KMS-11 (cell line): ENCODE data around the gene SPRYD3.

ENCODE experiments used
- H2AFZ ChIP-seq: fragments of 200-600 bp; sonication (generic); 2 replicates; pipeline ENCODE4 v1.6.1; 2016; ENCODE audit warnings: antibody characterized with exemption, mixed run types, low read depth
- H3K27ac ChIP-seq: fragments of 200-600 bp; sonication (generic); 2 replicates; pipeline ENCODE4 v1.6.1; 2016; ENCODE audit warnings: mild to moderate bottlenecking, mixed run types
- H3K27me3 ChIP-seq: fragments of 200-600 bp; sonication (generic); 2 replicates; pipeline ENCODE4 v1.6.1; 2017; ENCODE audit warnings: mild to moderate bottlenecking, low read depth, mixed run types, moderate library complexity; ENCODE audit not compliant: insufficient read depth
- H3K36me3 ChIP-seq: fragments of 200-600 bp; sonication (generic); 2 replicates; pipeline ENCODE4 v1.6.1; 2017; ENCODE audit warnings: mild to moderate bottlenecking, mixed run types; ENCODE audit not compliant: insufficient read depth
- H3K4me1 ChIP-seq: fragments of 200-600 bp; sonication (generic); 2 replicates; pipeline ENCODE4 v1.6.1; 2016; ENCODE audit warnings: mild to moderate bottlenecking, low read depth, mixed run types; ENCODE audit not compliant: poor library complexity, severe bottlenecking
- H3K4me2 ChIP-seq: fragments of 200-600 bp; sonication (generic); 2 replicates; pipeline ENCODE4 v1.7.0; 2016; ENCODE audit warnings: mild to moderate bottlenecking, mixed run types
- H3K4me3 ChIP-seq: fragments of 200-600 bp; sonication (generic); IDR thresholded peaks from 2 replicates; pipeline ENCODE4 v1.6.1; 2017; ENCODE audit warnings: low read depth, low read length, mixed read lengths; ENCODE audit not compliant: insufficient read depth
- H3K79me2 ChIP-seq: fragments of 200-600 bp; sonication (generic); 2 replicates; pipeline ENCODE4 v1.6.1; 2016; ENCODE audit warnings: low read depth, mixed run types; ENCODE audit not compliant: insufficient read depth
- H3K9ac ChIP-seq: fragments of 200-600 bp; sonication (generic); 2 replicates; pipeline ENCODE4 v1.6.1; 2016; ENCODE audit warnings: mild to moderate bottlenecking, mixed run types
- H4K20me1 ChIP-seq: fragments of 200-600 bp; sonication (generic); 2 replicates; pipeline ENCODE4 v1.6.1; 2016; ENCODE audit warnings: mild to moderate bottlenecking, mixed run types; ENCODE audit not compliant: insufficient read depth
- TF ChIP-seq, protein P1 (sequence below): fragments of 200-600 bp; sonication (generic); conservative IDR thresholded peaks from 2 replicates; pipeline ENCODE4 v1.6.1; 2017; ENCODE audit warnings: low read depth, mild to moderate bottlenecking, antibody characterized with exemption, low read length, moderate library complexity, mixed read lengths

The SPRYD3 gene

DNA sequence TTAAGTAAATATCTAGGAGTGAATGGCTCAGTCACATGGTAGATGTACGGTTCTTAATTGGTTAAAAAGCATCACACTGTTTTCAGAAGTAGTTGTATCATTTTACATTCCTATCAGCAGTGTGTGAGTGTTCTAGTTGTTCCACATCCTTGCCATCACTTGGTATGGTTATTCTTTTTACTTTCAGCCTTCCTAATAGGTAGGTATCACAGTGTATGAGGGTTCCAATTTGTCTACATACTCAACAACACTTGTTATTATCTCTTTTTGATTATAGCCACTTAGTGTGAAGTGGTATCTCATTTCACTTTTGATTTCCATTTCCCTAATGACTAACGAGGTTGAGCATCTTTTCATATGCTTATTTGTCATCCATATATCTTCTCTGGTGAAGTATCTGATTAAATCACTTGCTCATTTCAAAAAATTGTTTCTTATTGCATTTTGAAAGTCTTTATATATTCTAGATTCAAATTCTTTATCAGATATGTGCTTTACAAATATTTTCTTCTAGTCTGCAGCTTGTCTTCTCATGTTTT is 3.5 kb upstream of the SPRYD3 start:
- TF ChIP-seq, protein P1, sequence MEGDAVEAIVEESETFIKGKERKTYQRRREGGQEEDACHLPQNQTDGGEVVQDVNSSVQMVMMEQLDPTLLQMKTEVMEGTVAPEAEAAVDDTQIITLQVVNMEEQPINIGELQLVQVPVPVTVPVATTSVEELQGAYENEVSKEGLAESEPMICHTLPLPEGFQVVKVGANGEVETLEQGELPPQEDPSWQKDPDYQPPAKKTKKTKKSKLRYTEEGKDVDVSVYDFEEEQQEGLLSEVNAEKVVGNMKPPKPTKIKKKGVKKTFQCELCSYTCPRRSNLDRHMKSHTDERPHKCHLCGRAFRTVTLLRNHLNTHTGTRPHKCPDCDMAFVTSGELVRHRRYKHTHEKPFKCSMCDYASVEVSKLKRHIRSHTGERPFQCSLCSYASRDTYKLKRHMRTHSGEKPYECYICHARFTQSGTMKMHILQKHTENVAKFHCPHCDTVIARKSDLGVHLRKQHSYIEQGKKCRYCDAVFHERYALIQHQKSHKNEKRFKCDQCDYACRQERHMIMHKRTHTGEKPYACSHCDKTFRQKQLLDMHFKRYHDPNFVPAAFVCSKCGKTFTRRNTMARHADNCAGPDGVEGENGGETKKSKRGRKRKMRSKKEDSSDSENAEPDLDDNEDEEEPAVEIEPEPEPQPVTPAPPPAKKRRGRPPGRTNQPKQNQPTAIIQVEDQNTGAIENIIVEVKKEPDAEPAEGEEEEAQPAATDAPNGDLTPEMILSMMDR = no peak

DNA sequence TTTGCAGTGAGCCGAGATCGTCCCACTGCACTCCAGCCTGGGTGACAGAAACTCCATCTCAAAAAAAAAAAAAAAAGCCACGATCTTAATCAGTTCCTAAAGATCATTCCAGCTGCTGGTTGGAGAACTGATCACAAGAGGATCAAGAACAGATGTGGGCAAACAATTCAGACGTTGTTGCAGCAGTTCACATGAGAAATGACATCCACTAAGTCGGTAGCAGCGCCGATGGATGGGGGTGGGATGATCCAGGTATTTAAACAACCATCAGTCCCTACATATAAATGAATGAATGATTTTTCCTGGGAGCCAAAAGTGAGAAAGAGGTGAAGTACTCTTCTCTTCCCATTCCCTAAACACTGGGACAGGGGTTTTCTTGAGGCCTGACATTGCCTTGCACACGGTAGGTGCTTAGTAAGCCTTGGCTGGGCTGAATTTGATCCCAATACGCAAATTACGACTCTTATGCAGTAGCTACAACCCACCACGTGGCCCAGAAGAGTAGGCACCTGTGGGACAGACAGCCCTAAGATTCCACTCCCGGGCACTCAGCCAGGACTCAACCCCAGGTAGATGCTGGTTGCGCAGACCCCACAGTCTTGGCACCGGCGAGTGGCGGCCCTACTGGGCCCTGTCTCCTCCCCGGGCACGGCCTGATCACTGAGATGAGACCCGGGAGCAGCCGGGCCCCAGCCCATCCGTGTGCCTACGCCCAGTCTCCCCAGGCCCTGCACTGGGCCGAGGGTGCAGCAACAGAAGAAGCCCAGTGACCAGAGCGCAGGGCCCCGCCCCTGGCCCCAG is 565 bp downstream of the SPRYD3 start:
- Histone ChIP-seq H3K27ac (peak overlapping the region; percentile 56), H3K4me1 (peaks cover 9% of the 10 kb centered on the region), H3K36me3 (peaks cover 7% of the 10 kb centered on the region; the same call in 1 of the 2 replicates), H3K4me3 (no peak overlapping the region), H2AFZ (peak overlapping the region; percentile 96), H3K9ac (peak overlapping the region; percentile 65; the same call in 1 of the 2 replicates), H3K79me2 (peaks cover 9% of the 10 kb centered on the region; the same call in 1 of the 2 replicates), H3K4me2 (peak overlapping the region; percentile 78), H4K20me1 (no peaks in the 10 kb centered on the region), H3K27me3 (no peaks in the 10 kb centered on the region)
- TF ChIP-seq, protein P1 = 0 out of 2 replicates have a peak, but pooled peaks have one; percentile 9

More for the DNA sequence above, 3.5 kb upstream of the SPRYD3 start:
- Histone ChIP-seq H3K4me3 (no peak overlapping the region), H3K27ac (no peak overlapping the region), H3K4me1 (peaks cover 9% of the 10 kb centered on the region), H4K20me1 (no peaks in the 10 kb centered on the region), H3K27me3 (no peaks in the 10 kb centered on the region), H2AFZ (no peak overlapping the region), H3K79me2 (peaks cover 5% of the 10 kb centered on the region; the same call in 1 of the 2 replicates), H3K4me2 (no peak overlapping the region), H3K9ac (no peak overlapping the region), H3K36me3 (no peaks in the 10 kb centered on the region)

GRCh38 chr12:53077030-53077429 is 2.2 kb downstream of the SPRYD3 start:
- peaks cover 7% of the 10 kb centered on the region; the same call in 1 of the 2 replicates for H3K36me3 ChIP-seq
- no peak overlapping the region for H3K9ac ChIP-seq
- peaks cover 9% of the 10 kb centered on the region for H3K4me1 ChIP-seq
- TF ChIP-seq, protein P1 = no peak
- no peak overlapping the region for H3K4me2 ChIP-seq
- H3K79me2 ChIP-seq = peaks cover 9% of the 10 kb centered on the region; the same call in 1 of the 2 replicates
- H3K27ac ChIP-seq = no peak overlapping the region
- no peaks in the 10 kb centered on the region for H3K27me3 ChIP-seq
- no peak overlapping the region for H2AFZ ChIP-seq
- H3K4me3 ChIP-seq = no peak overlapping the region
- no peaks in the 10 kb centered on the region for H4K20me1 ChIP-seq

DNA sequence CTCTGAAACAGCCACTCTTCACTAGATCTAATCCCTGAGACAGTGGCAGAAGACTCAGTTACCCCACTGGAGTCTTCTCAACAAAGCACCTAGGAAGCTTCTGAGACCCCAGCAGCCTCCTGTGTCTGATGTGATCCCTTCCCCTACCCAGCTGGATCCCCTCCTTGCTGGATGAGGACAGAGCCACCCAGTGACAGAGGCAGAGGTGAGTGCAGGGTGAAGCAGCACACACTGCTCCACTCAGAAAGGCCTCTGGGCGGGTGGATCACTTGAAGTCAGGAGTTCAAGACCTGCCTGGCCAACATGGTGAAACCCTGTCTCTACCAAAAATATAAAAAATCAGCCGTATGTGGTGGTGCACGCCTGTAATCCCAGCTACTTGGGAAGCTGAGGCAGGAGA is 2.7 kb downstream of the SPRYD3 start:
- peaks cover 7% of the 10 kb centered on the region; the same call in 1 of the 2 replicates for H3K36me3 ChIP-seq
- H3K4me1 ChIP-seq = peaks cover 9% of the 10 kb centered on the region
- H3K79me2 ChIP-seq = peaks cover 9% of the 10 kb centered on the region; the same call in 1 of the 2 replicates
- H4K20me1 ChIP-seq = no peaks in the 10 kb centered on the region
- no peak overlapping the region for H3K4me2 ChIP-seq
- H3K27me3 ChIP-seq = no peaks in the 10 kb centered on the region
- TF ChIP-seq, protein P1 = no peak
- H3K27ac ChIP-seq = no peak overlapping the region
- H2AFZ ChIP-seq = no peak overlapping the region
- H3K9ac ChIP-seq = no peak overlapping the region
- H3K4me3 ChIP-seq = no peak overlapping the region
